Psoas muscle (tissue), 8 donors: Measurements from ENCODE around the gene NPSR1. TPM values are rescaled to one million over a fixed set of nuclear protein-coding genes. Genes with fewer than 3 reads are reported as not detected.
"Not testable (repeated sequence)": the region's sequence is repeated elsewhere in the genome, so short reads cannot be mapped to it uniquely, and the experiment has no call there.

Experiments used
- ATAC-seq, 4 donors: fragments of 200-7000 bp; cut with Tn5 transposase; one replicate each; pipeline ENCODE4 v1.9.1; 2020; ENCODE audit warnings: moderate library complexity in 3 of 4, mild to moderate bottlenecking in 2 of 4
- DNase-seq, 2 donors: peaks; one replicate each; pipeline ENCODE4 v3.0.0-alpha.2; 2020
- H3K27ac ChIP-seq: fragments of 200-600 bp; one replicate; pipeline ENCODE4 v1.8.0; 2022
- H3K27me3 ChIP-seq, 3 donors: fragments of 200-600 bp in 1 of 3; one replicate each; pipeline versions ENCODE4 v1.6.1 to v1.8.0; 2013 to 2022; ENCODE audit warnings: low read length in 2 of 3, mild to moderate bottlenecking in 2 of 3, moderate library complexity in 1 of 3; ENCODE audit not compliant: insufficient read depth in 3 of 3
- H3K36me3 ChIP-seq, 2 donors: fragments of 200-600 bp in 1 of 2; one replicate each; pipeline versions ENCODE4 v1.6.1 to v1.8.0; 2013 to 2022; ENCODE audit warnings: low read depth in 1 of 2, mild to moderate bottlenecking in 1 of 2, moderate library complexity in 1 of 2; ENCODE audit not compliant: insufficient read depth in 1 of 2
- H3K4me1 ChIP-seq: fragments of 200-600 bp; one replicate; pipeline ENCODE4 v1.8.0; 2022
- H3K4me3 ChIP-seq: fragments of 200-600 bp; one replicate; pipeline ENCODE4 v1.8.0; 2022; ENCODE audit warnings: mild to moderate bottlenecking
- H3K9me3 ChIP-seq: fragments of 200-600 bp; one replicate; pipeline ENCODE4 v1.8.0; 2022
- CTCF ChIP-seq: fragments of 200-600 bp; IDR thresholded peaks from one replicate; pipeline ENCODE4 v1.8.0; 2022; ENCODE audit warnings: antibody characterized with exemption
- WGBS, 3 donors: extraction: QIAGEN DNeasy Blood & Tissue Kit; methylation state at CpG; one replicate each; pipeline versions ENCODE4 v1.1.6 to v1.1.7; 2013; 5-methylcytosine and 5-hydroxymethylcytosine counted together
- intact Hi-C, 2 donors: fragments of 100-400 bp; cut with DNase I; formaldehyde crosslinking; loops; one replicate each; pipeline versions ENCODE4 v1.11.0 to v1.14.2; 2022
- polyA plus RNA-seq, 3 donors: library from polyadenylated mRNA; stranded (reverse); fragments of 200-250 nt; gene quantifications; one replicate each; pipeline ENCODE4 v1.2.3, GENCODE V29; 2013
- total RNA-seq, 4 donors: library from RNA; stranded (reverse); fragmentation: NEBNext Ultra II Directional in 2 of 4; extraction: Animal tissue kit (Norgen Biotek cat#: 25700) in 2 of 4; gene quantifications; one replicate each; pipeline versions ENCODE4 v1.2.1 to v1.2.4, GENCODE V29; 2021 to 2023
- donor health status: healthy with polysubstance abuse.
- donor health status: DM: no; HTN: no; CAD: no; lungs with moderate emphysema.
- donor health status: Bipolar disorder and iron deficiency.
- donor health status: healthy.
- donor health status: DM: yes; HTN: yes; CAD: no.
- donor health status: DM: no; HTN: no; CAD: no.
- donor health status: DM: no; HTN: no; CAD: no.
- donor health status: DM: yes; HTN: yes; CAD: no.

The NPSR1 gene
- total and polyA plus RNA-seq, 7 donors, result not detected

GRCh38 chr7:34780546-34780945, 122.5 kb downstream of the NPSR1 start:
- Histone ChIP-seq H3K9me3 (peaks cover 5% of the 10 kb centered on the region), H3K36me3 (no peaks in the 10 kb centered on the region), H3K4me1 (no peaks in the 10 kb centered on the region), H3K27ac (no peak overlapping the region), H3K4me3 (no peak overlapping the region), H3K27me3 (peaks cover 0 to 3% (median 0%) of the 10 kb centered on the region in 3 donors)
- no peak for TF ChIP-seq CTCF
- DNase-seq (no peak), ATAC-seq (no peak)
- intact Hi-C loops, result no loop called here
- 56 to 63% (median 57%) methylated on average over 3 of the region's 3 CpGs for WGBS, 3 donors

GRCh38 chr7:34787586-34787985, 129.6 kb downstream of the NPSR1 start:
- 58 to 65% (median 64%) methylated on average over 1 of the region's 1 CpG for WGBS, 3 donors
- H3K4me3 ChIP-seq, result no peak overlapping the region
- H3K27ac ChIP-seq, result no peak overlapping the region
- no peaks in the 10 kb centered on the region for H3K27me3 ChIP-seq
- DNase-seq (no peak), ATAC-seq (no peak)
- no peaks in the 10 kb centered on the region for H3K4me1 ChIP-seq
- no peaks in the 10 kb centered on the region for H3K9me3 ChIP-seq
- no peaks in the 10 kb centered on the region for H3K36me3 ChIP-seq
- intact Hi-C loops, result no loop called here
- TF ChIP-seq CTCF, result no peak

- Histone ChIP-seq H3K27me3 (peaks cover 0 to 2% (median 0%) of the 10 kb centered on the region in 3 donors), H3K9me3 (no peaks in the 10 kb centered on the region), H3K4me1 (no peaks in the 10 kb centered on the region), H3K27ac (no peak overlapping the region), H3K4me3 (no peak overlapping the region), H3K36me3 (no peaks in the 10 kb centered on the region)
- ATAC-seq, result no peak
- intact Hi-C loops, result no loop called here
- no peak for DNase-seq
- WGBS, 3 donors, result 66 to 72% (median 68%) methylated on average over 2 of the region's 2 CpGs
- no peak for TF ChIP-seq CTCF
These were observed 148.8 kb downstream of the NPSR1 start for GRCh38 chr7:34806831-34807230.

- H3K9me3 ChIP-seq, result no peaks in the 10 kb centered on the region
- H3K36me3 ChIP-seq, result no peaks in the 10 kb centered on the region
- no peaks in the 10 kb centered on the region for H3K4me1 ChIP-seq
- H3K4me3 ChIP-seq, result no peak overlapping the region
- no peak overlapping the region for H3K27ac ChIP-seq
- H3K27me3 ChIP-seq, result peaks cover 0 to 2% (median 0%) of the 10 kb centered on the region in 3 donors
- ATAC-seq (no peak), DNase-seq (no peak)
- TF ChIP-seq CTCF, result no peak
- WGBS, 3 donors, result 54 to 61% (median 54%) methylated on average over 7 of the region's 7 CpGs
- intact Hi-C loops, result no loop called here
These were observed 149.7 kb downstream of the NPSR1 start for GRCh38 chr7:34807548-34808340.

- intact Hi-C loops, H3K27me3 ChIP-seq, H3K9me3 ChIP-seq, H3K4me1 ChIP-seq, H3K27ac ChIP-seq, DNase-seq, H3K36me3 ChIP-seq, H3K4me3 ChIP-seq, ATAC-seq: not testable (repeated sequence)
- WGBS, 3 donors, result 65 to 73% (median 67%) methylated on average over 7 of the region's 7 CpGs
These were observed 156.3 kb downstream of the NPSR1 start for GRCh38 chr7:34814203-34814842.
